Measurements from ENCODE around the gene SELENOS. TPM values are rescaled to one million over a fixed set of nuclear protein-coding genes. Genes with fewer than 3 reads are reported as not detected.

The SELENOS gene
- polyA plus RNA-seq, 4 donors = 88.2 to 148 (median 132) TPM

DNA sequence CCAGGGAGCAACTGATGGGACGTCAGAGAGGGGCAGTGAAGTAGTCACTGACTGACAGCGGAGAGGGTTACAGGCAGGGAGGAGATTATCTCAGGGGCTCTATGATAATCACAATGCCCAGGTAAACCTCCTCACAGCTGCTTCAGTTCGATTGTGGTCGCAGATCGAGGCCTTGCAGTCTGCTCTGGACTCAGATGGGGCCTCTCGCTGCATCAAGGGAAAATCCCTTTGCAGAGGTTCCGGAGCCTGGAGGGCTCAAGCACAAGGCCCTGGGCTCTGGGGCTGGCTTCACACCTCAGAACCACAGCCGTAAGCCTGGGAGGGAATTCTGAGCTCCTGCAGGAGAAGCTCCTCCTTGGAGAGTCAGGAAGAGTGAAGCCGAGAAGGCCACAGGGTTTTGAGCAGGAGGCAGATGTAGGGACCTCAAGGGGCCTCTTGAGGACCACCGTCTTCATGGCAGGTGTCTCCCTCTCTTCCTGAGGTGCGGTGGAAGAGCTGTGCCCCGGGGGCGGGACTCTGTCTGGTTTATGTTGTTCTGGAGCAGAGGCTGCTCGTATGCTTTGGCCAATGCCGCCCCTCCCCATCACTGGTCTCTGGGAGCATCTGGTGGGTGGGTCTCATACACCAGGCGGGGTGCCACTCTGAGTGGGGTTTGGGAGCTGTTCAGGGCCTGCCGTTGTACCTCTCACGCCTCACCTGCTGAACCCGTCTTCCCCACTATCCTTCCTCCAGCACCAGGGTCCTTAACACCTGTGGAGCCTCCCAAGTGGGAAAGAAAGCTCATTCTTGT, 37.2 kb upstream of the SELENOS start:
- DNase-seq (no peak), FAIRE-seq (no peak)
- H3K27me3 ChIP-seq (ENCODE audit: control insufficient read depth in 3 of 3, insufficient read depth in 3 of 3, low read length in 3 of 3) = no peaks in the 10 kb centered on the region
- no peaks in the 10 kb centered on the region for H3K9me3 ChIP-seq (ENCODE audit: control insufficient read depth in 2 of 2, insufficient read depth in 1 of 2, low read depth in 1 of 2, low read length in 1 of 2)
- H3K4me1 ChIP-seq (ENCODE audit: control insufficient read depth in 3 of 3, insufficient read depth in 2 of 3, low read depth in 1 of 3, low read length in 2 of 3) = no peaks in the 10 kb centered on the region
- WGBS, 3 donors = 84 to 89% (median 87%) methylated on average over 19 of the region's 19 CpGs
- H3K36me3 ChIP-seq (ENCODE audit: control insufficient read depth in 3 of 3, insufficient read depth in 2 of 3, low read depth in 1 of 3, low read length in 3 of 3) = peaks cover 0 to 24% (median 0%) of the 10 kb centered on the region in 3 donors
- H3K27ac ChIP-seq (ENCODE audit: low read depth in 1 of 3, low read length in 2 of 3) = no peak overlapping the region
- H3K4me3 ChIP-seq (ENCODE audit: low read depth in 1 of 3, low read length in 3 of 3) = no peak overlapping the region

GRCh38 chr15:101313041-101313761, 35.9 kb upstream of the SELENOS start:
- Histone ChIP-seq H3K4me3 (ENCODE audit: low read depth in 1 of 3, low read length in 3 of 3) (no peak overlapping the region), H3K27ac (ENCODE audit: low read depth in 1 of 3, low read length in 2 of 3) (no peak overlapping the region), H3K9me3 (ENCODE audit: control insufficient read depth in 2 of 2, insufficient read depth in 1 of 2, low read depth in 1 of 2, low read length in 1 of 2) (no peaks in the 10 kb centered on the region), H3K27me3 (ENCODE audit: control insufficient read depth in 3 of 3, insufficient read depth in 3 of 3, low read length in 3 of 3) (no peaks in the 10 kb centered on the region), H3K36me3 (ENCODE audit: control insufficient read depth in 3 of 3, insufficient read depth in 2 of 3, low read depth in 1 of 3, low read length in 3 of 3) (peaks cover 0 to 35% (median 0%) of the 10 kb centered on the region in 3 donors), H3K4me1 (ENCODE audit: control insufficient read depth in 3 of 3, insufficient read depth in 2 of 3, low read depth in 1 of 3, low read length in 2 of 3) (no peaks in the 10 kb centered on the region)
- no peak for DNase-seq
- 88 to 92% (median 92%) methylated on average over 21 of the region's 21 CpGs for WGBS, 3 donors
- FAIRE-seq = no peak

DNA sequence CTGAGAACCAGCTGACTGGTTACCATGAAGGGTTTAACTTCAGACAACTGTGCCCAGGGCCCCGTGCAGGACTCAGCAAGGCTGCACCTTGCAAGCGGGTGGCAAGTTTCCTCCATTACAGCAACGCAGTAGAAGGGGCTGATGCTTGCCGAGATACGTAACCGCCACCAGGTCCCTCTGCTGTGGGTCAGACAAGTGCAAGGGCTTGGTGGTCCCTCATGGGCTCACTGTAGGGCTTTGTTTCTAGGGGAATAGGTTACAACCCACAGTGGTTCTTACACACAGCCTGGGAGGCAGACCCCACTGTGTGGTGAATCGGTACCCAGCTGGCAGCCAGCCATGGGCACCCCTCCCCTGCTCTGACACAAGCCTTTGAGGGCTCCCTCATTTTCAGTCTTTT, 33.2 kb upstream of the SELENOS start:
- Histone ChIP-seq H3K27me3 (ENCODE audit: control insufficient read depth in 3 of 3, insufficient read depth in 3 of 3, low read length in 3 of 3) (no peaks in the 10 kb centered on the region), H3K36me3 (ENCODE audit: control insufficient read depth in 3 of 3, insufficient read depth in 2 of 3, low read depth in 1 of 3, low read length in 3 of 3) (peaks cover 0 to 29% (median 0%) of the 10 kb centered on the region in 3 donors), H3K27ac (ENCODE audit: low read depth in 1 of 3, low read length in 2 of 3) (no peak overlapping the region), H3K4me3 (ENCODE audit: low read depth in 1 of 3, low read length in 3 of 3) (no peak overlapping the region), H3K9me3 (ENCODE audit: control insufficient read depth in 2 of 2, insufficient read depth in 1 of 2, low read depth in 1 of 2, low read length in 1 of 2) (no peaks in the 10 kb centered on the region), H3K4me1 (ENCODE audit: control insufficient read depth in 3 of 3, insufficient read depth in 2 of 3, low read depth in 1 of 3, low read length in 2 of 3) (no peaks in the 10 kb centered on the region)
- WGBS, 3 donors = 92 to 96% (median 94%) methylated on average over 7 of the region's 7 CpGs
- DNase-seq (no peak), FAIRE-seq (no peak)

GRCh38 chr15:101310161-101310480, 32.8 kb upstream of the SELENOS start:
- no peak for FAIRE-seq
- 91 to 97% (median 95%) methylated on average over 7 of the region's 7 CpGs for WGBS, 3 donors
- Histone ChIP-seq H3K27me3 (ENCODE audit: control insufficient read depth in 3 of 3, insufficient read depth in 3 of 3, low read length in 3 of 3) (no peaks in the 10 kb centered on the region), H3K27ac (ENCODE audit: low read depth in 1 of 3, low read length in 2 of 3) (no peak overlapping the region), H3K36me3 (ENCODE audit: control insufficient read depth in 3 of 3, insufficient read depth in 2 of 3, low read depth in 1 of 3, low read length in 3 of 3) (peaks cover 0 to 30% (median 0%) of the 10 kb centered on the region in 3 donors), H3K4me3 (ENCODE audit: low read depth in 1 of 3, low read length in 3 of 3) (no peak overlapping the region), H3K9me3 (ENCODE audit: control insufficient read depth in 2 of 2, insufficient read depth in 1 of 2, low read depth in 1 of 2, low read length in 1 of 2) (no peaks in the 10 kb centered on the region), H3K4me1 (ENCODE audit: control insufficient read depth in 3 of 3, insufficient read depth in 2 of 3, low read depth in 1 of 3, low read length in 2 of 3) (no peaks in the 10 kb centered on the region)
- no peak for DNase-seq

GRCh38 chr15:101309436-101310160, 32.3 kb upstream of the SELENOS start:
- no peaks in the 10 kb centered on the region for H3K4me1 ChIP-seq (ENCODE audit: control insufficient read depth in 3 of 3, insufficient read depth in 2 of 3, low read depth in 1 of 3, low read length in 2 of 3)
- no peak overlapping the region for H3K27ac ChIP-seq (ENCODE audit: low read depth in 1 of 3, low read length in 2 of 3)
- H3K36me3 ChIP-seq (ENCODE audit: control insufficient read depth in 3 of 3, insufficient read depth in 2 of 3, low read depth in 1 of 3, low read length in 3 of 3) = peaks cover 0 to 32% (median 0%) of the 10 kb centered on the region in 3 donors
- DNase-seq (no peak), FAIRE-seq (no peak)
- no peaks in the 10 kb centered on the region for H3K27me3 ChIP-seq (ENCODE audit: control insufficient read depth in 3 of 3, insufficient read depth in 3 of 3, low read length in 3 of 3)
- WGBS, 3 donors = 89 to 95% (median 92%) methylated on average over 26 of the region's 26 CpGs
- no peaks in the 10 kb centered on the region for H3K9me3 ChIP-seq (ENCODE audit: control insufficient read depth in 2 of 2, insufficient read depth in 1 of 2, low read depth in 1 of 2, low read length in 1 of 2)
- no peak overlapping the region for H3K4me3 ChIP-seq (ENCODE audit: low read depth in 1 of 3, low read length in 3 of 3)

DNA sequence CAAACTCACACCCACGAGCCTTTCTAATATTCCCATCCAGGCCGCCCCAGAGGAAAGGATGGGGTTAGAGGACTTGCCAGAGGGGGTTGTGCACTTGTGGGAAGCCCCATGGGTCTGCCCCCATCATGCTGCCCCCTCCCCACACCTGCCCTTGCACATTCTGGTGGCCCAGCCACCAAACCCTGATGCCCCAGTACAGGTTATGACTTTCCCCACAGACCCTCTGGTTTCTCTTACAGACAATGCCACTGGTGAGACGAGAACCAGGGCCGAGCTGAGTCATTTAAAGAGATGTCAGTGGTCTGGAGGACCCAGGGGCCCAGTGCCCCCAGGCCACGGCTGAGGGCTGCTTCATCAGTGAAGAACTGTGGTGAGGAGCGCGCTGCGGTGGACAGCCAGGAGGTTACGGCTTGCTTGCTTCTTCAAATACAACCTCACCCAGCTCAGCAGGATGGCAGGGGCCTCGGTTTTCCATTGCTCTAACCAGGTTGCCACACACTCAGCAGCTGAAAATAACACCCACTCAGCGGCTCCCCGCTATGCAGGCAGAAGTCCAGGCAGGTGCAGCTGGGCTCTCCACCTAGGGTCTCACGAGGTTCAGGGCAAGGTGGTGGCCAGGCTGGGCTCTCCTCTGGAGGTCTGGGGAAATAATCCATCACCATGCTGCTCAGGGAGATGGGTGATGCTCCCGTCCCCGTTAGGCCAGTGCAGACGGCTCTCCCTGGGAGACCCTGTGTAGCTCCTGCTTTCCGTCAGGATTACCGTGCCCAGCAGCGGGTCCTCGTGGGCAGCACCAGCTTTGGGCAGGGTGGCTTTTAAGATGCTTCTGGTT, 31.5 kb upstream of the SELENOS start:
- Histone ChIP-seq H3K27me3 (ENCODE audit: control insufficient read depth in 3 of 3, insufficient read depth in 3 of 3, low read length in 3 of 3) (no peaks in the 10 kb centered on the region), H3K36me3 (ENCODE audit: control insufficient read depth in 3 of 3, insufficient read depth in 2 of 3, low read depth in 1 of 3, low read length in 3 of 3) (peaks cover 0 to 27% (median 0%) of the 10 kb centered on the region in 3 donors), H3K4me1 (ENCODE audit: control insufficient read depth in 3 of 3, insufficient read depth in 2 of 3, low read depth in 1 of 3, low read length in 2 of 3) (no peaks in the 10 kb centered on the region), H3K27ac (ENCODE audit: low read depth in 1 of 3, low read length in 2 of 3) (no peak overlapping the region), H3K9me3 (ENCODE audit: control insufficient read depth in 2 of 2, insufficient read depth in 1 of 2, low read depth in 1 of 2, low read length in 1 of 2) (no peaks in the 10 kb centered on the region), H3K4me3 (ENCODE audit: low read depth in 1 of 3, low read length in 3 of 3) (no peak overlapping the region)
- 78 to 85% (median 84%) methylated on average over 20 of the region's 20 CpGs for WGBS, 3 donors
- FAIRE-seq (no peak), DNase-seq (no peak)

DNA sequence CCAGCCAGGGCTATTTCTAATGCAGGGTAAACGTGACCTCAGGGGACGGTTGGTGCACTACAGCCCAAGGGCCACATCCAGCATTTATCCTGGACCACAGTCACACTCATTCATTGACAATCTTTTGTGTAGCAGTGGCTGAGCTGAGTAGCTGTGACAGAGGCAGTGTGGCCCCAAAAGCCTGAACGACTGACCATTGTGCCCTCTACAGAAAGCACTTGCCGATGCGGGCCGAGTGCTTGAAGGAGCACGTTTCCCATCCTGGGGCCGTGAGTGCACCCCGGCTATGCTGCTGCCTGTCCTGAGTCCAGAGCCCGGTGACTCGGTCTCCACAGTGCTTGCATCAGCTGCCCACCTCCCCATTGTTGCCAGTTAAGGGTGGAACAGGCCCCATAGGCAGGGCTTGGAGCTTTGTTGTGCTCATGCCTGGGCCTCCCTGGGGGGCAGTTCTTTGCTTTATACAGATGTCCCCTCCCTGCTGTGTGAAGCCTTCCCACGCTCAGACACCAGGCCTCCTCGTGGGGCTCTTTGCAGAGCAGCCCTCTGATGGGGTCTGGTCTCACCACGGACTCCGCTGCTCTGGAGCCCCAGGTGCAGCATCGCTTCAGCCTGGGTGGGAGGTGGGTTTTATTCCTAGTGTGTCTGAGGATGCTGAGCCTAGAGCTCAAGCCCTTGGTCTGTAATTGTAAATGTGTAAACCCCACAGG, 30.8 kb upstream of the SELENOS start:
- FAIRE-seq = no peak
- 82 to 87% (median 84%) methylated on average over 16 of the region's 16 CpGs for WGBS, 3 donors
- Histone ChIP-seq H3K27ac (ENCODE audit: low read depth in 1 of 3, low read length in 2 of 3) (no peak overlapping the region), H3K4me1 (ENCODE audit: control insufficient read depth in 3 of 3, insufficient read depth in 2 of 3, low read depth in 1 of 3, low read length in 2 of 3) (no peaks in the 10 kb centered on the region), H3K4me3 (ENCODE audit: low read depth in 1 of 3, low read length in 3 of 3) (no peak overlapping the region), H3K27me3 (ENCODE audit: control insufficient read depth in 3 of 3, insufficient read depth in 3 of 3, low read length in 3 of 3) (no peaks in the 10 kb centered on the region), H3K9me3 (ENCODE audit: control insufficient read depth in 2 of 2, insufficient read depth in 1 of 2, low read depth in 1 of 2, low read length in 1 of 2) (no peaks in the 10 kb centered on the region), H3K36me3 (ENCODE audit: control insufficient read depth in 3 of 3, insufficient read depth in 2 of 3, low read depth in 1 of 3, low read length in 3 of 3) (peaks cover 0 to 22% (median 0%) of the 10 kb centered on the region in 3 donors)
- DNase-seq = no peak

Measured in small intestine (tissue), 7 donors.